ENCODE measurements around the gene GIGYF1.

- TF ChIP-seq CTCF (IDR thresholded peaks at IDR 0.05; ENCODE audit: poor library complexity, severe bottlenecking), result no peak
- no peak for TF ChIP-seq POLR2AphosphoS5 (IDR thresholded peaks at IDR 0.05)
- no peak for TF ChIP-seq REST (IDR thresholded peaks at IDR 0.05; ENCODE audit: borderline replicate concordance)
- no peak for TF ChIP-seq EZH2 (IDR thresholded peaks at IDR 0.05; ENCODE audit: borderline replicate concordance, insufficient read depth, low read length, poor library complexity, severe bottlenecking)
- TF ChIP-seq TAF1 (IDR thresholded peaks at IDR 0.05; ENCODE audit: low read depth), result no peak
- TF ChIP-seq MXI1 (conservative IDR thresholded peaks at IDR 0.05; ENCODE audit: poor library complexity, severe bottlenecking), result no peak
Observed at GRCh38 chr7:100726996-100727761, 33.1 kb upstream of the GIGYF1 start.
